HG03342 (cell line): Measurements from ENCODE around the gene DACH1.
"Not testable (repeated sequence)": the region's sequence is repeated elsewhere in the genome, so short reads cannot be mapped to it uniquely, and the experiment has no call there.

Experiments used
- ATAC-seq: cut with Tn5 transposase; IDR thresholded peaks from one replicate; pipeline ENCODE4 v1.9.1; 2021; ENCODE audit warnings: mild to moderate bottlenecking, moderate library complexity; ENCODE audit not compliant: unreplicated experiment

DACH1 gene

GRCh38 chr13:71867131-71867814, at the start of gene DACH1:
Gene DACH1, minus strand, starts transcription at chr13:71867204.
- ATAC-seq = peak; percentile 55

GRCh38 chr13:71913717-71914116, 46.7 kb upstream of the DACH1 start:
- ATAC-seq = no peak

- no peak for ATAC-seq
Observed at GRCh38 chr13:71912524-71912923, 45.5 kb upstream of the DACH1 start.

GRCh38 chr13:71906448-71906847, 39.4 kb upstream of the DACH1 start:
- no peak for ATAC-seq

- ATAC-seq = no peak
Observed at GRCh38 chr13:71902676-71903075, 35.7 kb upstream of the DACH1 start.

GRCh38 chr13:71893506-71893905, 26.5 kb upstream of the DACH1 start:
- not testable (repeated sequence) for ATAC-seq

GRCh38 chr13:71886880-71887279, 19.9 kb upstream of the DACH1 start:
- ATAC-seq = no peak

GRCh38 chr13:71882120-71882519, 15.1 kb upstream of the DACH1 start:
- no peak for ATAC-seq

- no peak for ATAC-seq
Observed at GRCh38 chr13:71880753-71881541, 13.9 kb upstream of the DACH1 start.

- ATAC-seq = no peak
Observed at GRCh38 chr13:71879808-71880344, 12.9 kb upstream of the DACH1 start.

- ATAC-seq = peak; percentile 97
Observed at GRCh38 chr13:71879129-71879535, 12.1 kb upstream of the DACH1 start.

- ATAC-seq = no peak
Observed at GRCh38 chr13:71877256-71877653, 10.3 kb upstream of the DACH1 start.

- no peak for ATAC-seq
Observed at GRCh38 chr13:71876648-71877255, 9.7 kb upstream of the DACH1 start.

GRCh38 chr13:71875823-71876222, 8.8 kb upstream of the DACH1 start:
- ATAC-seq = no peak

GRCh38 chr13:71874458-71874857, 7.5 kb upstream of the DACH1 start:
- ATAC-seq = no peak

GRCh38 chr13:71873418-71874247, 6.6 kb upstream of the DACH1 start:
- no peak for ATAC-seq

GRCh38 chr13:71871844-71872243, 4.8 kb upstream of the DACH1 start:
- no peak for ATAC-seq

- ATAC-seq = no peak
Observed at GRCh38 chr13:71871176-71871754, 4.3 kb upstream of the DACH1 start.

- no peak for ATAC-seq
Observed at GRCh38 chr13:71870100-71870499, 3.1 kb upstream of the DACH1 start.

GRCh38 chr13:71869274-71869673, 2.3 kb upstream of the DACH1 start:
- ATAC-seq = no peak
